GM18519 (cell line): ENCODE results near the gene COL2A1.

ENCODE experiments used
- ATAC-seq: cut with Tn5 transposase; IDR thresholded peaks from one replicate; pipeline ENCODE4 v1.9.1; 2021; ENCODE audit warnings: mild to moderate bottlenecking, moderate library complexity; ENCODE audit not compliant: unreplicated experiment, low FRiP score

The COL2A1 gene

DNA sequence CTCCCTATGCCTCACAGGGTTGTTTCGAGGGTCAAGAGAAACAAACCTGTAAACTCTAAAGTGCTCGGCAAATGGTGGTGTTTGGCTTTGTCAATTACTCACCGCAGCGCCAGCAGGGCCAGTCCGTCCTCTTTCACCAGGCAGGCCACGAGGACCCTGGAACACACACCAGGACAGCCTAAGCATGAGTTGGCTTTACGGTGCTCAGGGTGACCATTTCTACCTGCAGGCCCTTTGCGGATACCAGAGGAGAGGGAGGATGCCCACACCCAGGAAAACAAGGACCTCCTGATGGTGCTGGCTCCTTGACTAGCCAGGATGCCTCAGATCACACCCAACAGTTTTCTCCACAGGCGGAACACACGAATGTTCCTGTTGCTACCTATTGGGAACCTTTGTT is 11.5 kb downstream of the COL2A1 start:
- no peak for ATAC-seq

DNA sequence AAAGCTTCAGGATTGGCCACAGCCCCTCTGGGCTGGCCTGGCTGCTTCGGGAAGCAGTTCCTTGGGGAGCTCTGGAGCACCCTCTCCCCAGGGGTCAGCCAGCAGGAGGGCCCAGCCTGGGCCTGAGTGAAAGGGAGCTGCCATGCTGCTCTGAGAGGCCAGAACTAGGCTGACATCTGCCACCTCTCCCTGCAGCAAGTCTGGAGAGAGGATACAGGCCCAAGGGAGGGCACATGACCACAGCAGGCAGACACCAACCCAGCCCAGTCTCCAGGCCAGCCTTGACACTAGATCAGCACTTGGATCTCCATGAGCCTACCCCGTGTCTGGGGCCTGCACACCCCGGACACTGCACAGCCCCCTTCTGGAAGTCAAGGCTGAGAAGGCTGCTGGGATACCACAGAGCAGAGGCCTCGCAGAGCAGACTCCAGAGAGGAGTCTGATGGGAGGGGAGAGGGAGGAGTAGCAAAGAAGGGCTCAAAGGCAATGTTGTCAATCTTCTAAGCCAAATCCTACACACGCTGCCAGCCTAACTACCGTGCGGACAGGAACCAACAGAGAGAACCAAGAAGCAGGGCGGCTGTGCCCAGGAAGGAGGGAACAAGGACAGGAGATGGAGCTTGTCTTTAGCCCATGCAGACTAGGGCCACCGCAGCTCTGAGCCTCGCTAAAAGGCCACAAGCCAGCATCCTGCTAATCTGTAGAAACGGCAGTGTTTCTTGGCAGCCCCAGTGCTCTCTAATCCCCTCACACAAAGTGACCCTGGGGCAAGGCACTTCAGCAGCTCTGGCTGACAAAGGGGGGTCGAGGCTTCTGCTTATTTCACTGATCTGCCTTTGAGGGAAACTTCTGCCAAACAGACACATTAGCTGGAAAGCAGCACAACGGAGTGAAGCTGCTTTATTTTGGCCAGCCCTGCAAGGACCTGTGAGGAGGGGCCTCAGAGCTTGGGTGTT is 12.9 kb downstream of the COL2A1 start:
- no peak for ATAC-seq

DNA sequence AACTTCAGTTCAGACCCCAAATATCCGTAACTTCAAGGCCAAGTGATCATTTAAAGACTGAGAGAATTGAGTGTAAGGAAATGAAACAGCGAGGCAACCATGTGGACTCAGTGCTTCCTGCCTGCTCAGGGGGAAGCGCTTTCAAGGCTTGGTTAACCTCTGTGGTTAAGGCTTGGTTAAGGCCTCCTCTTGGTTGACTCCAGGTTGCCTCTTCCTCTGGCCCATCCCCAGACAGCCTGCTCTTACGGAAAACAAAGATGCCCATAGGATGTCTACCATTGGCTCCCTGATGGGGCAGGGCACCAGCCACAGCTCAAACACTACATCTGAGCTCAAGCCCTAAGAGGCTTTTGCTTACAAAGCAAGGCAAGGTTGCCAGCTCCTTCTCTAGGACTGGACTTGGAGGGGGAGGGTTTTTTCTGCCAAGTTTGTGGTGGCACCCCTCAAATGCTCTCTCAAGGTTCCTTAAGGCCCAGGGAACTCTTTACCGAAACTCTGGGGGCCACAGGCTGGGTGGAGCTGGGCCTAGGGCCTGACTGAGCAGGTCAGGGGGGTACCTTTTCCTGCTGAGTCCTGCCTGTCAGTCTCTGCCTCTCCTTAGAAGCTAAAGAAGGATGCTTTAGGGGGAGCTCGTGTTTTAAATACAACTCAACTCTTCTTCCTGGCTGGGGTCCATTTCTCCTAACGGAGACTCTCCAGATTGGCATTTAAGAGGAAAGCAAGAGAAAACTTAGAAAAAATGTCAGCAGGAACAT is 13.7 kb downstream of the COL2A1 start:
- ATAC-seq = peak; percentile 87

DNA sequence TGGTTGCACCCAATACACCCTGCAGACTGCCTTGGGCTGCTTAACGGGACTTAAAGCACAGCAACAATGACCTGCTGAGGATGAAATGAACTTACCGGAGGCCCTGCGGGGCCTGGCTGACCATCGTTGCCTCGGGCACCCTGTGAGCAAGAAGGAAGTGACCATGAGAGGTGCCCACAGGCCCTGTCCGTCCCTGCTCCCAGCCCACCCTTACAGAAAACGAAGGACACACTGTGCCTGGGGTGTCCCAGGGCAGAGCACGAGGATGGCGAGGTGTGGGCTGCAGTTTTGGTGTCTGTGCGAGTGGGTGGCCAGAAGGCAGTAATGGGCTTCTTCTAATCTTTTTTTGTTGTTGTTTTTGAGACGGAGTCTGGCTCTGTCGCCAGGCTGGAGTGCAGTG is 14.6 kb downstream of the COL2A1 start:
- ATAC-seq = no peak

DNA sequence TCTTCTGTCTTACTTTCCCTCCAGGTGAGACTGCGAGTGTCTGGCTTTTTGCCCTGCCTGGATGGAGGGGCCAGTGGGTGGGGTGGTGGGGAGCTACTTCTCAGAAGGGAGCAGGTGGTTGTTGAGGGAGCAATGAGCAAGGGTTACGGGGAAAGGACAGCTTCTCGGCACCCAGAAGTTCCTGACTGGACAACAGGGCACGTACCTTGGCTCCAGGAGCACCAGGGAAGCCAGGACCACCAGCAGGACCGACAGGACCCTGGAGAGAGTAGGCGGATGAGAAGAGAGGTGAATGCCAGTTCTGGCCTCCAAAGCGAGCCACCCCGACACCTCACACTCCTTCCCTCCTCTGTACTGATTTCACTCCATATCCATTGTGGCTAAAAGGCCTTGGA is 15.3 kb downstream of the COL2A1 start:
- ATAC-seq = no peak

DNA sequence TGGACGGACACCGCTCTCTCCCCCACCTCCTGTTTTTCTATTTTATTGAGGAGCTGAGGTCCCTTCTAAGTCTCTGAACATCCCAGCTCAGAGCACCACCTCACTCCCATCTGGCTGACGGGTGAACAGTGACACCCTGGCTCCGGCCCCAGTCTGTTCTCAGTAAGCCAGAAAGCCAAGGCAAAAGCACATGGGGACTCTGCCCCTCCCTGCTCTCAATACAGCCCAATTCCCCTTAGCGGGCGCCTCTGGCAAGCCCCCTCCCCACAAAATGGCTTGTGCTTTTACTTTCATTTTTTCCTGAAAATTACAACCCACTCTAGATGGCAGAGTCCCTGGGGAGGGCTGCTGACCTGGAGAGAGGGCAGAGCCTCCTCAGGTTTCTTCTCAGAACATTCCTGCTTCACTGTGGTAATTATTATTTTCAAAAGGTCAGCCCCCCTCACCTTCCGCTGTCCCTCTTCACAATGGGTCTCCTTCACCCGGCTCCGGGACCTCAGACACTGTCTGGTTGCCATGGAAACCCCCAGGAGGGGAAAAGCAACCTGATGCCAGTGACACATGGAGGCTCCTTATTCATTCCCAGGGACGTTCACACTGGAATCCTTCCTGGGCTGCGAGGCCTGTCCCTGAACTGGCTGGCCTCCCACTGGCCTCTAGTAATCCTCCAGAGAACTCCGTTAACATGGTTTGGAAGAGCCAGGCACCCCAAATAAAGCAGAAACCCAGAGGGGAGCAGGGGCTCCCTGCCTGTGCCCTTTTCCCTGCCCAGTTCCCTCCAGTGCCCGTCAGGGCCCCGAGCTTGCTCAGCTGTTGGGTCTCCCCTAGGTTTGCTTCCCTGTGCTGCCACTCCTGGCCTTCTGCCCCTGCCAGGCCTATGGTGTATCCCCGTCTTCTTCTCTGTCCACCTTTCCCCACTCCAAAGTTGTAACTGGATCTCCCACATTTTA is 15.9 kb downstream of the COL2A1 start:
- ATAC-seq = no peak

DNA sequence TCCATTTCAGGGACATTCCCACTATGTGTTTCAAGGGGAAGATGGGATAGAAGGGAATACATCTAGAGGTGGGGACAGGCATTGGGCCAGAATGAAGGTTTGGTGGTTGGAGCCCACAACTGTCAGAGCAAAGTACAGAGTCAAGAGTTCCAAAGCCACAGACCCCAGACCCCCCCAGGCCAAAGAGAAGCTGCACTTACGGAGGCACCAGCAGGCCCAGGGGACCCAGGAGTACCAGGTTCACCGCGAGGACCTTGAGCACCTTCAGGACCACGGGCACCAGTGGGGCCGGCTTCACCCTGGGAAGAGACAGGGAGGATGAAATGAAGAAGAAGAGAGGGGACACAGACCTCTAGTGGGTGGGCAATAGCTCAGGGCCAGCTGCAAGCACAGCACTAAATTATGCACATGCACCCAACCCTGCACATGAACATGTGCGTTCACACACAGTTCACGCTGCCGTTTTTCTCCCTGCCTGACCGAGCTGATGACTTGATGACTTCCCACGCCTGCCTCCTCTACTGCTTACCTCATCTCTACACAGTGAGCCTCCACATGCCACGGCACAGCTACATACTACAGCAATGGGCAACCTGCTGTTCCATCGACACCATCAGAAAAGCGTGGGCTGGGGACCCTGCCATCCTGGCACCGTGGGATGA is 16.7 kb downstream of the COL2A1 start:
- ATAC-seq = no peak

DNA sequence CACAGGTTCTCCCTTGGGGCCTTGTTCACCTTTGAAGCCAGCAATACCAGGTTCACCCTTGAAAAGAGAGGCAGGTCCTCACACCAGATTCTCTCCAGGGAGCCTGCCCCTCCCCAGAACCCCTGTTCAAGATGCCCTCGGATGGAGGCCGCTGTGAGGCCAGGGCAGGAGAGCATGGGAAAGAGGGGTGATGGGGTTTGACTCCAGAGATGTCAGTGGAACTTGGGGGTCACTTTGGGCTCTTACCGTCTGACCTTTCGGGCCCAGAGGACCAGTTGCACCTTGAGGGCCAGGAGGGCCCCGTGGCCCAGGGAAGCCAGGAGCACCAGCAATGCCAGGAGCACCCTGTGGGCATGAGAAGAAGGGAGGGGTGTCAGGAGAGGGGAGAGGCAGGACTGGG is 17.4 kb downstream of the COL2A1 start:
- ATAC-seq = no peak

DNA sequence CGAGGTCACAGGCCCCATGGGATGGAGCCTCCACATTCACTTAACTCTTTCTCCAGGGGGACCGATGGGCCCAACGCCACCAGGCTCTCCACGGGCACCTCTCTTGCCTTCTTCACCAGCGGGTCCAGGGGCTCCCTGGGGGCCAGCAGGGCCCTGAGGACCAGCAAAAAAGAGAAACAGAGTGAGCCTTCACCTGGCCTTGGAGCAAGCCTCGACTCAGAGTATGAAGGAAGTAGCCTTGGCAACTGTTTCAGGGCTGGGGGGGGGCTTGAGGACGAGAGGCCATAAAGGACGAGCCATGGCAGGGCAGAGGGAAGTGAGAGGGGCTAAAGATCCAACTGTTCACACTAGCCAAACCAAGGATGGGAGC is 18.0 kb downstream of the COL2A1 start:
- ATAC-seq = no peak

DNA sequence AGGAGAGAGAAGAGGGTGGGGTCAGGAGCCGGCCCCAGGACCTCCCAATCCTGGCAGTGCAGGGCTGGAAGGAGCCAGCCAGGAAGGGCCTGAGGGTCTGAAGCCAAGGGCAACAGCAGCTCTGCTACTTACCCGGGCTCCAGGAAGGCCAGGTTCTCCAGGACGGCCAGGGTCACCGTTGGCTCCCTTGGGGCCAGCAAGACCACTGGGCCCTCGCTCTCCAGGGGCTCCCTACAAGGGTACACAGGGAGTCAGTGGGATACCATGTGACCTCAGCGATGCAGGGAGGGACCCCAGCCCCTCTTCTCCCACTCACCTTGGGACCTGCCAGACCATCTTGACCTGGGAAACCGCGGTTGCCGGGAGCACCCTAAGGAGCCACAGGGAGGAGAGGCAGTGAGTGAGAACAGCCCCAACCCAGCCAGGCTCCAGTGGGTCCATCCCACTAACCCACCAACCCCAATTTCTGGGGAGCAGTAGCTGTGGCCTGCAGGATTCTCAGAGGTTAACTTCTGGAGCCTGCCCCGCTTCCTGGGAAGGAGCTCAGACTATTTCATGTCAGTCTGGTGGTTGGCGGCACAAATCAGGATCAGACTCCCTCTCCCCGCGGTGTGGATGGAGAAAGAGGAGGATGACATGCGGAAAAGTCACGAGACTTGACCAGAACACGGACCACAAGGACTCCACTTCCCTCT is 18.5 kb downstream of the COL2A1 start:
- no peak for ATAC-seq

DNA sequence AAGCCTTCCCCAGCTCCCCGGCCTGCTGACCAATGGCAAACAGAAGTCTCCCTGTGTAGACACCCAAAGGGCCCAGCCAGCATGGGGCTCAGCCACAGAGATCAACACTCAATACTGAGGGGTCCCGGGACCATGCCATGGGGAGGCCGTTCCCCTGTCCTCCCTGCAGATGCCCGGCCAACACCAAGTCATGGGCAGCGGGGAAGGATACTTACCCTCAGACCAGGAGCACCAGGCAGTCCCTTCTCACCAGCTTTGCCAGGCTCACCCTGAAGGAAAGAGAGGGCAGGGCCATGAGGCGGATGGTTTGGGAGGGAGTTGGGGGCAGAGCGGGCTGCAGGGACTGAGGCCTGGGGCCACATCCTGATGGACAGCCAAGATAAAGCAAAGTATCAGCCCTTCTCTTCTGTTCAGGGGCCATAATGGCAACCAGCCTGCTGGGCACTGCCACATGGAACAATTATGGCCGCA is 19.9 kb downstream of the COL2A1 start:
- ATAC-seq = no peak

DNA sequence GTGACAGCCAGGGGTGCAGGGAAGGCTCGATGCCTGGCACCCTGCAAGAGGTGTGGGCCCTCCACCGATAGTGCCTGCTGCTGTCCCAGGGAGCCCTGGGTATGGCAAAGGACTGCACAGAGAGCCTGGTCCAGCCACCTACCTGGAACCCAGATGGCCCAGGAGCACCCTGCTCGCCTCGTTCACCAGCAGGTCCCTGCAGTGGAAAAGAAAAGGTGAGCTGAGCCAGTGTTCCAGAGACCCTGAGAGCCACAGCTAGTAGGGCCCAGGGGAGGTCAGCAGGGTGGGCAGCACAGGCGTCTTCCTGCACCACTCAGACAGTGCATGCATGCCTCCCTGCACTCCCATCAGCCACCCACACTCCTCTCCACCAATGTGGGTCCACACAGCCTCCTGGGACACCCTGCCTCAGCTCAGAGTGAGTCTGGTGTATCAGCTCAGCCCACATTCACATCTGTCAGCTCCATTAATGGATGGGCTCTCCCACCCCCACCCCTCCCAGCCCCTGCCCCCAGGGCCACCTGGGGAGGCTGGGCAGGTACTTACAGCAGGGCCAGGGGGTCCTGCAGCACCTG is 20.6 kb downstream of the COL2A1 start:
- ATAC-seq = no peak

DNA sequence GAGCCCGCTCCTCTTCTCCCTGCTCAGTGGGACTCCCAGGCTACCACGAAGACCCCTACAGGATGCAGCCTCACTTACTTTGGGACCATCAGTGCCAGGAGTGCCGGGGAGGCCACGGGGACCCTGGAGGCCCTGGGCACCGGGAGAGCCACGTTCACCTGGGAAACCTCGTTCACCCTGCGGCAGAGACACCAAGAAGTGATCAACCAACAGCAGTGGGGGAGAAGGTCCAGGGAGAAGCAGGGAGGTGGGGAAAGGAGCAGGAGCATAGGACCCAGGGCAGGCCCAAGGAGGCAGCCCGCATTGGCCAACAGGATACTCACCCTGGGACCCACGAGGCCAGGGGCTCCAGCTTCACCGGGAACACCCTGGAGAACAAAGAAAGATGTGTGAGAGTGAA is 21.5 kb downstream of the COL2A1 start:
- no peak for ATAC-seq

DNA sequence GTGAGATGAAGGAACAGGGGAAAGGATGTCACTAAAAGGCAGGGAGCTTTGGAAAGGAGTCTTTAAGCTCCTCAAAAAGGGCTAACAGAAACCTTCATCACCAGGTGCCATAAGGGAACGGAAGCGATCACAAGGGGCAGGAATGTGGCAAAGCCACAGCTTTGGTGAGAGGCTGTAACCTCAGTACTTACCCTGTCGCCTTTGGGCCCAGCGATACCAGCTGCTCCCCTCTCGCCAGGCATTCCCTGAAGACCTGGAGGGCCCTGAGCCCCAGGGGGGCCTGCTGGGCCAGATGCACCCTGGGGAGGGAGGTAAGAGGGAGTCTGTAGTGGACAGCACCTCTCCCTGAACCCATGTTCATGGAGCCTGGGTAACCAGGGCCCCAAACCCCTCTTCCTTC is 22.0 kb downstream of the COL2A1 start:
- no peak for ATAC-seq

DNA sequence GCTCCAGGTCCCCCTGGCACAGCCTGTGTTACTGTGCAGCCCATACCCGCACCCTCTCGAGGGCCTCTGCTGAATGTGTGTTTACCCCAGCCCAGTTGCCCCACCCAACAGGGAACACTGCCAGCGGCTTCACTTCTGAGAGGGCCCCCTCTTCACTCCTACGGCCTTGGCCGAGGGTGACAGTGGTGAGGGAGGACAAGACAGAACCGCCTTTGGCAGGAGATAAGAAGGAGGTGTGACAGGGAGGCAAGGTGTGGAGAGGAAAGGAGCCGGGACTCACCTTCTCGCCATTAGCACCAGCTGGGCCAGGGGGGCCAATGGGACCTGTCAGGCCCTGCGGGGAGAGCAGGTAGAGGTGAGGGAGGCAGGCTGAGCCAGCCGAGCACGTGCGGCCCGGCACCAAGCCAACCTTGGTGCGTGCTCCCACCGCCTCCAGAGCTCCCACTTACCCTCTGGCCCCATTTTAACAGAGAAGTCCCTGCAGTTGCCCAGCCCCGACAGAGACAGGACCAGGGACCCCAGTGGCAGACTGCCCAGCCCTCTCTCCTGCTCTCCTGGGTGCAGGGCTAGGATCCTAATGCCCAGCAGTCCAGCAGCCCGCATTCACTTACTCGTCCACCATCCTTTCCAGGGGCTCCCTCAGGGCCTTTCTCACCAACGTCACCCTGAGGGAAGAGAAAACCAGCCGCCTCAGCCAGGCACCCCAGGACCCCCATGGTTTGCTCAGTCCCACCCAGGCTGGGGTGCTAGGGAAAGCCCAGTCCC is 22.6 kb downstream of the COL2A1 start:
- no peak for ATAC-seq

DNA sequence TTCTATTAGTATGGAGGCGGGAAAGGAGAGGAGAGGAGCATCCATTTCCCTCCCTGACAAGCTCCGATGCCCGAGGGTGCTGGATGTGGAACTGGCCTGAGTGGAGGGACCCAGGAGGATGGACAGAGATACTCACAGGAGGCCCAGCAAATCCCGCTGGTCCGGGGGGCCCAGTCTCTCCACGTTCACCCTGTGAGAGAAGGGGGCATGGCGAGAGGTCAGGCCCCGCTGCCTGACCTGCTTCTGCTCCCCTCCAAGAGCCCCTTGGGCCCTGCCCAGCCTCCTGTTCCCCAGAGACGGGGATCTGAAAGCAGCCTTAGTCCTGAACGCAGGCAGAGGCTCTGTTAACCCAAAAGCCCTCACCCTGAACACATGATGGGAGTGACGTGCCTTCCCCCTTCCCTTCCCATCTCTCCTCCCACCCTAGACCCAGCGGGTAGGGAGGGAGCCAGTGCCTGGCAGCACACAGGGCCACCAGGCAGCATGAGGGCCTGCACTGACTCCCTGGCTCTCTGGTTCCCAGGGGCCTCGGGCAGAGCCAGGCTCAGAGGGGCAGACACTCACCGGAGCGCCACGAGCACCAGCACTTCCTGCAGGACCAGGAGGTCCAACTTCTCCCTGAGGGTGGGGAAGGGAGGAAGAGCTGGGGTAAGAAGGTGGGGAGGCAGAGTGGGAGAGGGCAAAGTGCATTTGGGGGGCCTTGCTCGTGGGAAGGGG is 23.3 kb downstream of the COL2A1 start:
- ATAC-seq = no peak

DNA sequence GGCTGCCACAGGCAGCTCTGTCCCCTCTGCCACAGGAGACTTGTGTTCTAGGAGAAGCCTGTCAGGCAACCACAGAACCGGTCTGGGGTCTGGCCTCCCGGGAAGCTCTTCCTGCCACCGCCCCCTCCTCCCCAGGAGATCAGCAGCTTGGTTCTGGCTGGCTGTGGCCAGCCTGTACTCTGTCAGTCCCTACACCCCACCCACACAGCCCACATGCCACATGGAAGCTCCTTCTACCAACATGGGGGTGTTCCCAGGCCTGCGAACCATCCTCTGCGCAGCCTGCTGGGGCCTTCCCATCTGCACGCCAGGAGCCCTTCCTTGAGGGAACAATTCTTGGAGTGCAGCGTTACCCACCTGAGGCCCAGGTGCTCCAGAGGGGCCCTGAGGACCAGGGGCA is 24.1 kb downstream of the COL2A1 start:
- ATAC-seq = no peak

DNA sequence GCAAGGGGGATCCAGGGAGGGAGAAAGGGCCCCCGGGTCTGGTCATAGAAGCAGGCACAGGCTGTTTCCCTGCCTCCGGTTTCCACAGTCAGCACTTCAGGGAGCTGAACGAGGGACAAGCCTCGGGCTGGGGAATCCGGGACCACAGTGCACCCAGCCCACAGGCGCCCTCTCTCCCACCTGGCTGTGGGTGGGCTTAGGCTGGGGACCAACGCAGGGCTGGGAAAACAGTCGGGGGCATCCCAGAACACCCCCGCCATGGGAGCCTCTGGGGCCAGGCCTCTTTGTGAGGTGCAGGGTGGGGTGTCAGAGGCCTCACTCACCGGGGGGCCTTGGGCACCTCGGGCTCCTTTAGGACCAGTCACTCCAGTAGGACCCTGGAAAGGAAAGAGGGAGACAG is 24.6 kb downstream of the COL2A1 start:
- no peak for ATAC-seq
